Measurements from ENCODE around the gene TBX1.
"Not testable (repeated sequence)": the region's sequence is repeated elsewhere in the genome, so short reads cannot be mapped to it uniquely, and the experiment has no call there.

Gene TBX1

GRCh38 chr22:19765477-19766239 lies 5.1 kb downstream of the TBX1 start:
- no peak for DNase-seq (ENCODE audit: low read depth)

DNA sequence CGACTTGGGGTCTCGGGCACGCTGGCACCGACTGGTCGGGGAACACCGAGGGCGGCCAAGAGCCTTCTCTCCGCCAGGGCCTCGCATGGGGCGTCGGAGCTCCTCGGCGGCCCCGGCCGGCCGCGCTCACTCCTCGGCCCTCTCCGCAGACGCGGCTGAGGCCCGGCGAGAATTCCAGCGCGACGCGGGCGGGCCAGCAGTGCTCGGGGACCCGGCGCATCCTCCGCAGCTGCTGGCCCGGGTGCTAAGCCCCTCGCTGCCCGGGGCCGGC lies 5.6 kb downstream of the TBX1 start:
- DNase-seq (ENCODE audit: low read depth) = no peak

DNA sequence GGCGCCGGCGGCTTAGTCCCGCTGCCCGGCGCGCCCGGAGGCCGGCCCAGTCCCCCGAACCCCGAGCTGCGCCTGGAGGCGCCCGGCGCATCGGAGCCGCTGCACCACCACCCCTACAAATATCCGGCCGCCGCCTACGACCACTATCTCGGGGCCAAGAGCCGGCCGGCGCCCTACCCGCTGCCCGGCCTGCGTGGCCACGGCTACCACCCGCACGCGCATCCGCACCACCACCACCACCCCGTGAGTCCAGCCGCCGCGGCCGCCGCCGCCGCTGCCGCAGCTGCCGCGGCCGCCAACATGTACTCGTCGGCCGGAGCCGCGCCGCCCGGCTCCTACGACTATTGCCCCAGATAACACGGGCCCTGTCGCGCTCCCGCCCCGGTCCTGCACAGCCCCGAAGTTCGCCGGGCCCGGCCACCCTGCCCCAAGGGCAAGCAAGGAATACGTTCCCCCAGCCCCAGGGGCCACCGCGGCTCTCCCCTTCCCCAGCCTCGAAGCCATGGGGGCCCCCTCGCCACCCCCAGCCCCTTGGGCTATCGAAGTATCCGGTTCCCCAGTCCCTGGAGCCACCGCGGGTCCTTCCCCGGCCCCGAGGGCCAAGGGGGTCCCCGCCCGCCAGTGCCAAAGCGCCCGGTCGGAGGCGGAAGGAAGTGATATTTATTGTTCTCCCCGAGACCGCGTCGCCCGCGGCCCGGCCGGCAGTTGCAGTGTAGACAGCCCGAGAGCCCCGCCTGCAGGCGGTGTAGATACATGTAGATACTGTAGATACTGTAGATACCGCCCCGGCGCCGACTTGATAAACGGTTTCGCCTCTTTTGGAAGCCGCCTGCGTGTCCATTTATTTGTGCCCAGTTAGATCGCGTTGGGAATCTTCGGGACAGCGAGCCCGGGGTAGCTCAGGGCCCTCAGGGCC lies 6.2 kb downstream of the TBX1 start:
- DNase-seq (ENCODE audit: low read depth) = no peak

GRCh38 chr22:19767427-19768341 lies 7.1 kb downstream of the TBX1 start:
- DNase-seq (ENCODE audit: low read depth) = no peak

GRCh38 chr22:19769393-19769715 lies 8.8 kb downstream of the TBX1 start:
- no peak for DNase-seq (ENCODE audit: low read depth)

- no peak for DNase-seq (ENCODE audit: low read depth)
Measured at GRCh38 chr22:19770349-19771220, 10.0 kb downstream of the TBX1 start.

DNA sequence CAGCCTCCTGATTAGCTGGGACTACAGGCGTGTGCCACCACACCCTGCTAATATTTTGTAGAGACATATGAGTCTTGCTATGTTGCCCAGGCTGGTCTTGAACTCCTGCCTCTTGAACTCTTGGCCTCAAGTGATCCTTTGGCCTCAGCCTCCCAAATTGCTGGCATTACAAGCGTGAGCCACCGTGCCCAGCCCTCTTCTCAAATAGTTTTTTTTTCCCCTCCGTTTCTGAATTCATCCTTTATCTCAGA lies 11.8 kb downstream of the TBX1 start:
- DNase-seq (ENCODE audit: low read depth) = no peak

- no peak for DNase-seq (ENCODE audit: low read depth)
Measured at GRCh38 chr22:19772673-19773469, 12.3 kb downstream of the TBX1 start.

DNA sequence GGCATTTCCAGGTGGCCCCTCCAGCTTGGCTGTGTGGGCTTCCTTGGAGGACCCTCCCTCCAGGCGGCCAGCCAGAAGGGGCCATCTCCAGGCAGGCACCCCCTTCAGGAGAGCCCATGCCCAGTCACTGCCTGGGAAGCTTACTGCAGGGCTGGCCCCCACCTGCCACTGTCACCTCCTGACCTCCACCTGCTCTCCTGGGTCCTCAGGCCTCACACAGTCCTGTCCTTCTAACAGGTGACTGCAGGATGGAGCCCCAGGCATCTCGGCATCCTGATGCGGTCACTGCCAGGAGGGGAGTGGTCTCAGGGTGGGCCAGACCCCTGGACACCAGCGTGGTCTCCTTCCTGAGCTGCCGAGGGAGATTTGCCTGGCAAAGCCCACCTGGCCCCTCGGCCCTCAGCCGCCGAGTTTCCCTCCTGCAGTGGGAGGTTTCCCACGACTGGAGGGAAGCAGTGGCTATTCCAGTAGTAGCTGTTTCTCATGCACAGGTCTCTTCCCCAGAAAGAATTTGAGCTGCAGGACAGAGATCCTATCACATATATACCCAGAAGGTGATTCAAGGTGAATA lies 13.0 kb downstream of the TBX1 start:
- DNase-seq (ENCODE audit: low read depth) = no peak

- no peak for DNase-seq (ENCODE audit: low read depth)
Measured at GRCh38 chr22:19774628-19775027, 14.1 kb downstream of the TBX1 start.

DNA sequence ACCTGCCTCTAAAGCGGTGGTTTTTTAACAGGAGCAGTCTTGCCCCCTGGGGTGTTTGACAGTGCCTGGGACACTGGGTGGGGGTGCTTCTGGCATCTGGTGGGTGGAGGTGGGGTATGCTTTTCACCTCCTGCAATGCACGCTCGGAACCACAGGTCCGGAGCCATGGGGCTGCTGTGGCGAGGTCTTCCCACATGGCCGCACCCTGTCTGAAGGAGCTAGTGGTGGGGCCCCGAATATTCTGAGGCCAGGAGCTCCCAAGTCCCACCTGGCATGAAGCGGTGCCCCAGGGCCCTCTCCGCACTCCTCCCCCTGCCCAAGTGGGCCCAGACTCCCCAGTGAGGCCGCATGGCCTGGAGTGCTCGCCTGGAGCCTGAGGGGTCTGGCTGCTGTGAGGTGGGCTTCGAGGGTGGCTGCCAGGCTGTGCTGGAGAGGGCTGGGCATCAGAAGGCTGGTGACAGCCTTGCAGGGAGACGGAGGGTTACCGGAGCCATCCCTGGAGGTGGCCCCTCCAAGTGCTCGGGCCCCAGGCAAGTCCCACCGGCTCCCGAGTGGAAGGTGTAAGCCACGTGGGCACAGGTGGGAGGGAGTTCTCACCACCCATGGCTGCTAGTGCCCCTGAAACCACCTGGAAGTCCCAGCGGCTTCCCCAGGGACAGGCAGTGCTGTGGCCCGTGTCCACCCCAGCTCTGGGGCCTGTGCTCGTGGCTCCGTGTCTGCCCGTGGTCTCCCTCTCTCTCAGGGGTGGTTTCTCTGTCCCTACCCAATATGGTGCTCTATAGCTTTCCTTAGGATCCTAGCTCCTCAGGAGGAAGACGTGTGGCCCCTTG lies 15.1 kb downstream of the TBX1 start:
- no peak for DNase-seq (ENCODE audit: low read depth)

DNA sequence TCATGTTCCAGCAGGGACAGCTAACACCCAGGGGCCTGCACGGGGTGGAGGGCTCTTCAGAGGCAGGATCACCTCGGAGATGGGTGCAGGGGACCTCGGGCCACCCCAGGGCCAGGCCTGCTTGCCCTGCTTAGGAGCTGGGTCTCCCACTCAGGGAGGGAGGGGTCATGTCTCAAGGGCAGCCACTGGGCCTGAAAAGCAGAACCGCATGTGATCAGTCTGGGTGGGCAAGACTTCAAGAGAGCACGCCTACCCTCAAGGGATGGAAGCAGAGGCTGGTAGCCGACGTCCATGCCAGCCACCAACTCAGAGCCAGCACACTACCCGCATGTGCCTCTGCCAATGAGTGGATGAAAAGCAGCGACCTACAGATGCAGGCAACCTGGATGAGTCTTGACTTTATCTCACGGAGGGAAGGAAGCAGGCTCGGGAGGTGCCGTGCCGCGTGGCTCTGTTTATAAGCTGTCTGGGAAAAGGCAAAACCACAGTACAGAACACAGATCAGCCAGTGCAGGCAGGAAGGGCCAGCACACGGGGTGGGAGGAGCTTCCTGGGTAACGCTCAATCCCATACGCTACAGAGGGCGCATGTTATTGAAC lies 16.0 kb downstream of the TBX1 start:
- no peak for DNase-seq (ENCODE audit: low read depth)

DNA sequence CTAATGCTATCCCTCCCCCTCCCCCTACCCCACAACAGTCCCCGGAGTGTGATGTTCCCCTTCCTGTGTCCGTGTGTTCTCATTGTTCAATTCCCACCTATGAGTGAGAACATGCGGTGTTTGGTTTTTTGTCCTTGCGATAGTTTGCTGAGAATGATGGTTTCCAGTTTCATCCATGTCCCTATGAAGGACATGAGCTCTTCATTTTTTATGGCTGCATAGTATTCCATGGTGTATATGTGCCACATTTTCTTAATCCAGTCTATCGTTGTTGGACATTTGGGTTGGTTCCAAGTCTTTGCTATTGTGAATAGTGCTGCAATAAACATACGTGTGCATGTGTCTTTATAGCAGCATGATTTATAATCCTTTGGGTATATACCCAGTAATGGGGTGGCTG lies 16.6 kb downstream of the TBX1 start:
- DNase-seq (ENCODE audit: low read depth) = not testable (repeated sequence)

GRCh38 chr22:19779011-19779421 lies 18.4 kb downstream of the TBX1 start:
- DNase-seq (ENCODE audit: low read depth) = no peak

DNA sequence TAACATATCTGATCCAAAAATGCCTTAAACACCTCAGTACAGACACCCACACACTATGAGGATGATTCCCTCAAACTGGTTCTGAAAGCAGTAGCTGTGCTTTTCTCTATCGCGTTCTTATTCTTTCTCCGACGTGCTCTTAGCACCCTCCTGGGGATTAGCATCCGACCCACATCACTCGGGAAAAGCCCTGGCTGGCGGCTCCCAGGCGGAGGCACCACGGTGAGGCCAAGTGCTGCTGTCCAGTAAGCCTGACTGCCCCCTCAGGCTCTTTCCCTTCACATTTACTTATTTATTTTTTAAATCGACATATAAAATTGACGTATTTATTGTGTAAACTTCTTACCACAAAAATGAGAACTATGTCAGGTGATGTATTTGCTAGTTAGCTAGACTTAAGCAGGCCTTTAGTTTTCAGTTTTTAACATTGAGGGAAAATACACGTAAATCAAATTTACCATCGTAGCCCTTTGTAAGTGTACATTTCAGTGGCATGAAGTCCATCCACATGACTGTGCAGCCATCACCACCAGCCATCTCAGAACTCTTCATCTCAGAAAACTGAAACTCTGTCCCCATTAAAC lies 19.2 kb downstream of the TBX1 start:
- DNase-seq (ENCODE audit: low read depth) = no peak

- DNase-seq (ENCODE audit: low read depth) = no peak
Measured at GRCh38 chr22:19782533-19782932, 22.0 kb downstream of the TBX1 start.

- no peak for DNase-seq (ENCODE audit: low read depth)
Measured at GRCh38 chr22:19783586-19784383, 23.2 kb downstream of the TBX1 start.
